B cell (primary cell): ENCODE measurements around the gene PGLYRP1. TPM values are rescaled to one million over a fixed set of nuclear protein-coding genes. Genes with fewer than 3 reads are reported as not detected.
A peak's percentile ranks its signal among the peaks of the same experiment; 100 is the strongest.

Experiments
- ATAC-seq: fragments of 200-7000 bp; cut with Tn5 transposase; one replicate; pipeline ENCODE4 v1.10.0; 2021; ENCODE audit warnings: low read depth, mild to moderate bottlenecking, moderate number of reproducible peaks, moderate library complexity
- CTCF ChIA-PET: fragments of 350-600 bp; sonication (Branson Sonifier 250); formaldehyde crosslinking; loops from one replicate; lab custom pipeline; 2021; ENCODE audit warnings: antibody characterized with exemption, inconsistent platforms; lab: Charles Lee
- POLR2A ChIA-PET: fragments of 350-600 bp; sonication (Branson Sonifier 250); formaldehyde crosslinking; loops from one replicate; lab custom pipeline; 2021; ENCODE audit warnings: antibody characterized with exemption; lab: Charles Lee
- DNase-seq: peaks from one replicate; pipeline ENCODE4 v3.0.0; 2013
- H2AFZ ChIP-seq: 2 replicates; pipeline ENCODE4 v1.6.1; 2012; ENCODE audit warnings: mild to moderate bottlenecking, low read depth, low read length; ENCODE audit not compliant: insufficient read depth, poor library complexity, severe bottlenecking
- H3K27ac ChIP-seq, 2 donors: 1 replicate in 1 of 2; 2 replicates in 1 of 2; pipeline ENCODE4 v1.5.1; 2012 to 2013; ENCODE audit warnings: low read length in 2 of 2, mild to moderate bottlenecking in 2 of 2, moderate library complexity in 1 of 2
- H3K27me3 ChIP-seq, 4 experiments: fragments of 200-600 bp in 1 of 4; sonication (generic) in 1 of 4; replicated peaks in 1 of 4; 1 replicate in 2 of 4; 2 replicates in 2 of 4; pipeline versions ENCODE4 v1.6.1 to v1.7.0; 2013 to 2016; ENCODE audit warnings: low read length in 3 of 4, mild to moderate bottlenecking in 2 of 4, mixed read lengths in 1 of 4, moderate library complexity in 1 of 4; ENCODE audit not compliant: insufficient read depth in 4 of 4, control insufficient read depth in 3 of 4; ENCODE audit errors: control extremely low read depth in 1 of 4
- H3K36me3 ChIP-seq, 2 experiments: replicated peaks in 1 of 2; 1 replicate in 1 of 2; 2 replicates in 1 of 2; pipeline versions ENCODE4 v1.6.1 to v1.7.1; 2013; ENCODE audit warnings: low read length in 1 of 2; ENCODE audit not compliant: insufficient read depth in 2 of 2, control insufficient read depth in 1 of 2; ENCODE audit errors: control extremely low read depth in 1 of 2, extremely low read depth in 1 of 2
- H3K4me1 ChIP-seq, 2 donors: fragments of 200-600 bp in 1 of 2; sonication (generic) in 1 of 2; 1 replicate in 1 of 2; 2 replicates in 1 of 2; pipeline versions ENCODE4 v1.5.1 to v1.6.1; 2013 to 2017; ENCODE audit warnings: low read length in 2 of 2; ENCODE audit not compliant: control insufficient read depth in 2 of 2, insufficient read depth in 2 of 2
- H3K4me2 ChIP-seq: replicated peaks from 2 replicates; pipeline ENCODE3; 2012; ENCODE audit warnings: mild to moderate bottlenecking, low read depth, low read length; ENCODE audit not compliant: poor library complexity, severe bottlenecking
- H3K4me3 ChIP-seq, 5 experiments: fragments of 200-600 bp in 1 of 5; sonication (generic) in 1 of 5; 1 replicate in 3 of 5; 2 replicates in 2 of 5; pipeline versions ENCODE4 v1.5.1 to v1.7.0; 2011 to 2016; ENCODE audit warnings: low read length in 4 of 5, mild to moderate bottlenecking in 4 of 5, low read depth in 2 of 5, control low read depth in 1 of 5, moderate library complexity in 1 of 5; ENCODE audit not compliant: insufficient read depth in 1 of 5; ENCODE audit errors: control extremely low read depth in 1 of 5, extremely low read depth in 1 of 5
- H3K79me2 ChIP-seq: fragments of 200-600 bp; sonication (generic); one replicate; pipeline ENCODE4 v1.6.0; 2016; ENCODE audit warnings: low read length; ENCODE audit not compliant: control insufficient read depth, insufficient read depth
- H3K9ac ChIP-seq: fragments of 200-600 bp; sonication (generic); 2 replicates; pipeline ENCODE4 v1.6.1; 2017; ENCODE audit warnings: mild to moderate bottlenecking, low read length, moderate library complexity
- H3K9me3 ChIP-seq, 3 donors: one replicate each; pipeline versions ENCODE4 v1.6.1 to v1.7.1; 2013; ENCODE audit warnings: low read length in 2 of 3; ENCODE audit not compliant: control insufficient read depth in 2 of 3, insufficient read depth in 1 of 3; ENCODE audit errors: control extremely low read depth in 1 of 3
- H4K20me1 ChIP-seq: 2 replicates; pipeline ENCODE4 v1.6.0; 2012; ENCODE audit warnings: mild to moderate bottlenecking, low read length; ENCODE audit not compliant: insufficient read depth, control insufficient read depth, poor library complexity, severe bottlenecking
- H3K27ac Mint-ChIP-seq: one replicate; pipeline ENCODE4 v1.8.0; 2021; ENCODE audit warnings: mixed read lengths
- H3K27me3 Mint-ChIP-seq: one replicate; pipeline ENCODE4 v1.8.0; 2021; ENCODE audit warnings: mixed read lengths
- H3K4me1 Mint-ChIP-seq: one replicate; pipeline ENCODE4 v1.8.0; 2021; ENCODE audit warnings: mixed read lengths
- H3K4me3 Mint-ChIP-seq: one replicate; pipeline ENCODE4 v1.8.0; 2021; ENCODE audit warnings: mixed read lengths
- H3K9me3 Mint-ChIP-seq: one replicate; pipeline ENCODE4 v1.8.0; 2022; ENCODE audit warnings: mixed read lengths; ENCODE audit not compliant: insufficient read depth
- EZH2 ChIP-seq: IDR thresholded peaks from 2 replicates; pipeline ENCODE4 v1.6.1; 2012; ENCODE audit warnings: borderline replicate concordance, low read depth, mild to moderate bottlenecking, moderate library complexity, low read length; ENCODE audit not compliant: insufficient read depth, poor library complexity, severe bottlenecking
- WGBS: methylation state at CpG from one replicate; pipeline ENCODE4 v1.1.5; 2013; ENCODE audit warnings: missing lambda C conversion rate; ENCODE audit not compliant: insufficient coverage; 5-methylcytosine and 5-hydroxymethylcytosine counted together
- intact Hi-C: fragments of 100-400 bp; cut with micrococcal nuclease; formaldehyde crosslinking; loops from one replicate; pipeline ENCODE4 v1.10.0; 2022
- polyA plus RNA-seq: library from polyadenylated mRNA; depleted of rRNA; stranded (reverse); fragments of >200 nt; gene quantifications from 2 replicates; pipeline ENCODE4 v1.2.3, GENCODE V29; 2012
- total RNA-seq, 2 donors: library from RNA; stranded (reverse); fragments of 120-200 nt in 1 of 2; gene quantifications; 1 replicate in 1 of 2; 2 replicates in 1 of 2; pipeline versions ENCODE4 v1.2.3 to v1.2.4, GENCODE V29; 2013 to 2022
- TF ChIP-seq, protein P1 (sequence below): fragments of 200-600 bp; IDR thresholded peaks from one replicate; pipeline ENCODE4 v1.8.0; 2022; ENCODE audit warnings: antibody characterized with exemption, mild to moderate bottlenecking

PGLYRP1 gene
- total and polyA plus RNA-seq, 2 donors (not counting 1 experiment from before 2014, with no cell fraction given): not detected

DNA sequence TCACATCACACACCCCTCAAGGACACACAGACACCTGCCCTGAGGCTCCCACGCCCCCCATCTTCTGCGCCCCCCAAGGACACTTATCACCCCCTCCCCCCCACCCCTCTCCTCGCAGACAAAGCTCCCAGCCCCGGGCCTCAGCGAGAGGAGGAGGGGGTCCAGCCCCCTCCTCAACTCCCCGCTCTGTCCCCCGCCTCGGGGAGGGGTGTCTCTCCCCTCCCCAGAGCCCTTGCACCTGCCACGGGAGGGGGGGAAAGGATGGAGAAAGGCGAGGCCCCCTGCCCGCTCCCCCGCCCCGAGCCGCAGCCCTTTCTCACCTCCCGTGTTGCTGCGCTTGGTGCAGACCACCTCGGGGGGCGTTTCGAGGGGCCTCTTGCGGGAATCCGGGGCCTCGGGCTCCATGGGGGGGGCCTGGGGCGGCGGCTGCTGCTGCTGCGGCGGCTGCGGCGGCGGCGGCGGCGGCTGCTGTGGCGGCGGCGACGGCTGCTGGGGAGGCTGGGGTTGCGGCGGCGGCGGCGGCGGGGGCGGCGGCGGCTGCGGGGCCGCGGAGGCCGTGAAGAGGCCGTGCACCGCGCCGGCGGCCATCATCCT is 49.8 kb downstream of the PGLYRP1 start:
- Histone ChIP-seq H3K9ac (no peak overlapping the region), H3K4me2 (peak overlapping the region; percentile 60), H3K27me3 (peaks cover 0 to 67% (median 38%) of the 10 kb centered on the region in 4 experiments), H3K4me1 (peaks cover 26 to 30% of the 10 kb centered on the region in 2 donors), H3K27ac (no peak overlapping the region), H3K36me3 (no peaks in the 10 kb centered on the region), H2AFZ (peak overlapping the region; percentile 42), H3K79me2 (no peaks in the 10 kb centered on the region), H3K4me3 (no peak overlapping the region), H3K9me3 (peaks cover 0 to 35% (median 3%) of the 10 kb centered on the region in 3 donors), H4K20me1 (no peaks in the 10 kb centered on the region)
- peak overlapping the region; percentile 66 for H3K4me3 Mint-ChIP-seq
- WGBS: 2% methylated on average over 19 of the region's 54 CpGs
- no peak for TF ChIP-seq EZH2
- TF ChIP-seq, protein P1, sequence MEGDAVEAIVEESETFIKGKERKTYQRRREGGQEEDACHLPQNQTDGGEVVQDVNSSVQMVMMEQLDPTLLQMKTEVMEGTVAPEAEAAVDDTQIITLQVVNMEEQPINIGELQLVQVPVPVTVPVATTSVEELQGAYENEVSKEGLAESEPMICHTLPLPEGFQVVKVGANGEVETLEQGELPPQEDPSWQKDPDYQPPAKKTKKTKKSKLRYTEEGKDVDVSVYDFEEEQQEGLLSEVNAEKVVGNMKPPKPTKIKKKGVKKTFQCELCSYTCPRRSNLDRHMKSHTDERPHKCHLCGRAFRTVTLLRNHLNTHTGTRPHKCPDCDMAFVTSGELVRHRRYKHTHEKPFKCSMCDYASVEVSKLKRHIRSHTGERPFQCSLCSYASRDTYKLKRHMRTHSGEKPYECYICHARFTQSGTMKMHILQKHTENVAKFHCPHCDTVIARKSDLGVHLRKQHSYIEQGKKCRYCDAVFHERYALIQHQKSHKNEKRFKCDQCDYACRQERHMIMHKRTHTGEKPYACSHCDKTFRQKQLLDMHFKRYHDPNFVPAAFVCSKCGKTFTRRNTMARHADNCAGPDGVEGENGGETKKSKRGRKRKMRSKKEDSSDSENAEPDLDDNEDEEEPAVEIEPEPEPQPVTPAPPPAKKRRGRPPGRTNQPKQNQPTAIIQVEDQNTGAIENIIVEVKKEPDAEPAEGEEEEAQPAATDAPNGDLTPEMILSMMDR: no peak
- POLR2A ChIA-PET: no interaction called here
- CTCF ChIA-PET: no interaction called here
- H3K27me3 Mint-ChIP-seq: peaks cover 71% of the 10 kb centered on the region
- no peak for ATAC-seq
- no peak overlapping the region for H3K27ac Mint-ChIP-seq
- H3K9me3 Mint-ChIP-seq: no peaks in the 10 kb centered on the region
- peaks cover 18% of the 10 kb centered on the region for H3K4me1 Mint-ChIP-seq
- peak; percentile 40 for DNase-seq
- intact Hi-C loops: no loop called here

DNA sequence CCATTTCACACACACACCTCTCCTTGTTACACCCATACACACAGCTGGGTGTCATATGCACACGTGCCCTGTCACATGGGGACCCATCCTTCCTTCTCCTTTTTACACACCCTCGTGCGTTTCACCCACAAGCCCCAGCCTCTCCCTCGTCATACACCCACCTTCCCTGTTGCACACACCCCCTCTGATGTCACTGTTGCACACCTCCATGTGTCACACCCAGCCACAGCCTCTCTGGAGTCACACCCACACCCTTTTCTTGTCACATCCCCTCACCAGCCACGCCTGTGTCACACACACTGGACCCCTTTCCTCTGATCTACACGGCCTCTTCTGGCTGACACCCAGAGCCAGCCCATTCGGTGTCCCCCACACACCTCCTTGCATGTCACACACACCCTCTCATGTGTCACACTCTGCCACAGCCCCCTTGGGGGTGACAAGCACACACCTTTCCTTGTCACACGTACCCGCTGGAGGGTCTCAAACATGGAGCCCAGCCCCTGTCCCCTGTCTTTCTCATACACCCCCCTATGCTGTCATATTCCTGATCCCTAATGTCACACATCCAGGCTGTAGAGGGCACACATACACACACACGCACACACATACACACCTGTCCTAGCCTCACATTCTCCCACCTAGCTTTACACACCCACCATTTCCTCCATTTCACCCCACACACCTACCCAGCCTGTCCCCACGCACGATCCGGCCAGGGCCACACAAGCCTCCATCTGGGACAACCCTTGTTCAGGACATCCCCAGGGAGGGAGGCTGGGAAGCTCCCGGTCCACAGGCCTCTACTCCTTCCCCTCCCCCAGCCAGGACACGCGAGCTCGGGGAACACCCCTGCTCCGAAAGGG is 50.5 kb downstream of the PGLYRP1 start:
- H3K79me2 ChIP-seq: no peaks in the 10 kb centered on the region
- no peak overlapping the region for H3K4me3 ChIP-seq
- intact Hi-C loops: no loop called here
- no peak overlapping the region for H3K9ac ChIP-seq
- Mint-ChIP-seq H3K9me3 (no peaks in the 10 kb centered on the region), H3K27ac (no peak overlapping the region), H3K4me3 (peak overlapping the region; percentile 66), H3K4me1 (peaks cover 18% of the 10 kb centered on the region), H3K27me3 (peaks cover 71% of the 10 kb centered on the region)
- peak overlapping the region; percentile 13 for H2AFZ ChIP-seq
- WGBS: 19% methylated on average over 17 of the region's 18 CpGs
- H4K20me1 ChIP-seq: no peaks in the 10 kb centered on the region
- peaks cover 26 to 30% of the 10 kb centered on the region in 2 donors for H3K4me1 ChIP-seq
- H3K36me3 ChIP-seq: no peaks in the 10 kb centered on the region
- H3K4me2 ChIP-seq: peak overlapping the region; percentile 60
- no peak overlapping the region for H3K27ac ChIP-seq
- POLR2A ChIA-PET: no interaction called here
- peaks cover 0 to 35% (median 3%) of the 10 kb centered on the region in 3 donors for H3K9me3 ChIP-seq
- TF ChIP-seq, protein P1: no peak
- no peak for TF ChIP-seq EZH2
- H3K27me3 ChIP-seq: peaks cover 0 to 67% (median 38%) of the 10 kb centered on the region in 4 experiments
- CTCF ChIA-PET: no interaction called here
- DNase-seq (peak; percentile 87), ATAC-seq (peak; percentile 68)
